Measurements from ENCODE around the gene RPL41.

GRCh38 chr12:56160193-56160763 is 43.8 kb downstream of the RPL41 start:
- TF ChIP-seq CTCF (IDR thresholded peaks at IDR 0.05 in 4 of 5, conservative IDR thresholded peaks at IDR 0.05 in 1 of 5) = no peak
- no peak for TF ChIP-seq POLR2A (IDR thresholded peaks at IDR 0.05)

Measured in gastrocnemius medialis (tissue), 4 donors.